ENCODE data around the gene TMEM233. TPM values are rescaled to one million over a fixed set of nuclear protein-coding genes. Genes with fewer than 3 reads are reported as not detected.
A peak's percentile ranks its signal among the peaks of the same experiment; 100 is the strongest.

The TMEM233 gene
- not detected for total RNA-seq

DNA sequence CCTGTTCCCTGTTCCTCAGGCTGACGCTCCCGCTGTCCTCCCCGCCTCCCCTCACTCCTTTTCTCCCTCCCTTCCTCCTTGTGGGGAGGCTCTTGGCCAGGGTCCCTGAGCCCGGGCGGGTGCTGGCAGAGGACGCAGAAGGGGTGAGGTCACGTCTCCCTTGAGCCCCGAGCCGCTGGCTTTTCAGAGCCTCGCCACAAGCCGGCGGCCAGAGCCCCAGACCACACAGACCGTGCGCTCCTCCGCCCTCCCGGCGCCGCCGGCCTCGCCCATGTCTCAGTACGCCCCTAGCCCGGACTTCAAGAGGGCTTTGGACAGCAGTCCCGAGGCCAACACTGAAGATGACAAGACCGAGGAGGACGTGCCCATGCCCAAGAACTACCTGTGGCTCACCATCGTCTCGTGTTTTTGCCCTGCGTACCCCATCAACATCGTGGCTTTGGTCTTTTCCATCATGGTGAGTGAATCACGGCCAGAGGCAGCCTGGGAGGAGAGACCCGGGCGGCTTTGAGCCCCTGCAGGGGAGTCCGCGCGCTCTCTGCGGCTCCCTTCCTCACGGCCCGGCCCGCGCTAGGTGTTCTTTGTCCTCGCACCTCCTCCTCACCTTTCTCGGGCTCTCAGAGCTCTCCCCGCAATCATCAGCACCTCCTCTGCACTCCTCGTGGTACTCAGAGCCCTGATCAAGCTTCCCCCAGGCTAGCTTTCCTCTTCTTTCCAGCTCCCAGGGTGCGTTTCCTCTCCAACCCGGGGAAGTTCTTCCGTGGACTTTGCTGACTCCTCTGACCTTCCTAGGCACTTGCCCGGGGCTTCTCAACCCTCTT lies at the start of gene TMEM233:
Gene TMEM233 (plus strand): TSS at position 197 of the 821 bp plus-strand sequence. CDS start 75 bp downstream, at position 272.
- DNase-seq (ENCODE audit: low spot score in 2 of 2) (no peak), ATAC-seq (no peak)
- no peak within 1 kb of the TSS for H3K27ac Mint-ChIP-seq
- peaks cover 9 to 12% of the 10 kb centered on the region in 2 donors for H3K36me3 Mint-ChIP-seq
- H3K9me3 Mint-ChIP-seq, result peaks cover 3 to 4% of the 10 kb centered on the region in 2 donors

DNA sequence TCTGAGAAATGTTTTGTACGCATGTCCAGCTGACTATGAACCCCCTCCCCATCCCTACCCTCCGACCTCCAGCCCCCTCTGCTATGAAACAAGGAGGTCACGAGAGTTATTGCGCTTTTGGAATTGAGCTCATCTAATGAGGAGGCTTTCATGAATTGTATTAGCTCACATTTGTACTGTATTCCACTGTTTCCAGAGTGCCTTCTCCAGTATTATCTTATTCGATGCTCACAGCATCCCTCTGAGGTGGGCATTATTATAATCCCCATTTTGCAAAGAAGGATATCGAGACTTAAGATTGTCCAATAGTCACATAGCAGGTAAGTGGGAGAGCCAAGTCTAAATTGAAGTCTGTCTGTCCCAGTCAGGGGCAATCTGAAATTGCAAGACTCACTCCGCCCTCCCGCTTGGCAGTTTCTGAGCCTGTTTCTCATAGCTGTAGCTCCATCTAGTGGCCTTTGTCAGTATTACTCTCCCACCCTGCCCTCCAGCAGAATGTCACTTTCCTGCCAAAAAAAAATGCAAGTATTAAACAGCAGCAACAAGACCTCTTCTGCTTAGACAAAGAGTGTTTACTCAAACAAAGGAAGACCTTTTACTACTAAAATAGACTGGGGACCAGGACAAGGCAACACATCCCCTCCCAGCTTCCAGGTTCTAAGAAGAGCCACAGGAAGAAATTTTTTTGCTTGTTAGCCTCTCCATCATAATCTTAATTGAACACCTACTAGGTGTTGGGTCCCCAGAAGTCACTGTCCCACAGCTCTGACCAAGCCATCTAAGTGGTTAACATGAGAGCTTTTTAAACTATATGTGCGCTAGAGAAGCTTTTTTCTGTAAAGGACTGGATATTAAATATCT lies 48.6 kb upstream of the TMEM233 start:
- ATAC-seq (peak in 1 of 2 donors; percentile 50), DNase-seq (ENCODE audit: low spot score in 2 of 2) (peak in 1 of 2 donors; percentile 66)
- H3K27ac Mint-ChIP-seq, result no peak overlapping the region
- H3K9me3 Mint-ChIP-seq, result no peaks in the 10 kb centered on the region
- no peaks in the 10 kb centered on the region for H3K36me3 Mint-ChIP-seq

DNA sequence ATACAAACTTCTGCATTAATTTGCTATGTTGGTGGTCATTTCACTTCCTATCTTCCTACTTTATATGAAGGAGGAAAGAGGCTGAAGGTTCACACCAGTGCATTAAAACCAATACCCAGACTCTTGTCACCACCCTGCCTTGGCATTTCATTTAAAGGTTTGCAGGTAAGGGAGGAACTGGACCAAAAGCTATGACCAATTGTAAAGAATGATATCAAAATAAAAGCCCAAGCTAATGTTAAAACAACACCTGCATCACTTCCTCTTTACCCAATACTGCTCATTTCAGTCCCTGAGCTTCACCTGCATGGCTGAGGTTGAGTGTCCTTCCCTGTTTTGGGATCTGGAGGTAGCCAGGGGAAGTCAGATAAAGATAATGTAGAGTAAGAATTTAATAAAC lies 47.2 kb upstream of the TMEM233 start:
- ATAC-seq (no peak), DNase-seq (ENCODE audit: low spot score in 2 of 2) (no peak)
- no peak overlapping the region for H3K27ac Mint-ChIP-seq
- no peaks in the 10 kb centered on the region for H3K9me3 Mint-ChIP-seq
- no peaks in the 10 kb centered on the region for H3K36me3 Mint-ChIP-seq

DNA sequence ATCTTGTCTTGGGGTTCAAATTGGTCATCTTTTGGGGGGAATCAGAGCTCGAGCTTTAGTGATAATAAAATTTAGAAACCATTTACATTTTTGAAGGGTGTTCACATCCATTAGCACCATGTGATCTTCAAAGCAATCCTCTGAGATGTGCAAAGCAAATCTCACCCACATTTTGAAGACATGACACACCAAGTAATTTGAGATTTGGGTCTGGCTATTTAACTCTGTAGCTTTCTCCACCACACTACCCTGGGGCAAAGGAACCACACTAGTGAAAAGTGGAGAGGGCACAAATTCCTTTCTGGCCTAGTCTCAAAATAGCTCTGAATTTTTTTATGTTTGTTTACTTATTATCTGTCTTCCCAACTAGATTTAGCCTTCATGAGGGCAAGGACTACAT lies 46.6 kb upstream of the TMEM233 start:
- Mint-ChIP-seq H3K9me3 (no peaks in the 10 kb centered on the region), H3K27ac (no peak overlapping the region), H3K36me3 (no peaks in the 10 kb centered on the region)
- DNase-seq (ENCODE audit: low spot score in 2 of 2) (no peak), ATAC-seq (no peak)

DNA sequence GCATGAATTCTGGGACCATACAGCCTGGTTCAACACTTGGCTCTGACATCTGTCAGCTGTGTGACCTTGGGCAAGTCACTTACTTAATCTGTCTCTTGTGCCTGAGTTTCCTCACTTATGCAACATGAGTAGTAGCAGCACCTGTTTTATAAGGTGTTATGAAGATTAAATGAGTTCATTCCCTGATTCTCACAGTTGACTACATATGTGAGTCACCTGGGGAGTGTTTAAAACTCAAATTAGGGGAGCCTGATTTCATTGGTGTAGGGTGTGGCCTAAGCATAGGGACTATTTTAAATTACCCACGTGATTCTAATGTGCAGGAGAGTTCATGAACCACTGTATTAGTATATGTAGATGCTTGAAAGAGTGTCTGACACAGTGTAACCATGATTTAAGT lies 36.7 kb upstream of the TMEM233 start:
- DNase-seq (ENCODE audit: low spot score in 2 of 2) (no peak), ATAC-seq (no peak)
- Mint-ChIP-seq H3K9me3 (peaks cover 3 to 4% of the 10 kb centered on the region in 2 donors), H3K27ac (no peak overlapping the region), H3K36me3 (no peaks in the 10 kb centered on the region)

DNA sequence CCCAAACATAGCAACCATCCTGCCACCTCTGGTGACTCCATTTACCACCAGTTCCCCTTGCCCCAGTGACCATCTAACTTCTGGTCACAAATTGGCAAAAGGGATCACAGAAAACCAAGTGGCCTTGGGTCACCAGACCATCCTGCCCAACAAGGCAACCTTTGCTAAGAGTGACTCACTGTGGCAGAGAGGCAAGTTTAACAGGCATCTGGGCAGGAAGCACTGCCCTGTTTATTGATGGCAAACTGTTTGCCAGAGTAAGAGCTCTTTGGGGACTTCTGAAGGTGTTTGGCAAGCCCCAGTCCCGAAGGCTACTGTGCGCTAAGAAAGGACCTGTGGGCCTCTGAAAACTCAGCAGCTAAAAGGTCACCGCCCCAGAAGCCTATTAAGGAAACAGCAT lies 28.2 kb upstream of the TMEM233 start:
- H3K36me3 Mint-ChIP-seq, result no peaks in the 10 kb centered on the region
- ATAC-seq (no peak), DNase-seq (ENCODE audit: low spot score in 2 of 2) (no peak)
- H3K9me3 Mint-ChIP-seq, result no peaks in the 10 kb centered on the region
- H3K27ac Mint-ChIP-seq, result no peak overlapping the region

DNA sequence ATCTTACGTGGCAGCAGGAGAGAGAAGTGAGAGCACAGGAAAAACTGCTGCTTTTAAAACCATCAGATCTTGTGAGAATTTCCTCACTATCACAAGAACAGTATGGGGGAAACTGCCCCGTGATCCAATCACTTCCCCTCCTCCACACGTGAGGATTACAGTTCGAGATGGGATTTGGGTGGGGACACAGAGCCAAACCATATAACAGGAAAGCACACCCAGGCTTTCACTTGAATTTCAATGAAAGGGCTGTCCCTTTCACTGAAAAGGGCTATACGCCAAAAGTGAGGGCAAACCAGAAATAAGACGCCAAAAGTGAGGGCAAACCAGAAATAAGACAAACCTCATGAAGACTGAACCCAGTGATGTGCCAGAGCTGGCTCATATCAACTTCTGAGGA lies 22.8 kb upstream of the TMEM233 start:
- DNase-seq (ENCODE audit: low spot score in 2 of 2), result no peak
- Mint-ChIP-seq H3K36me3 (no peaks in the 10 kb centered on the region), H3K9me3 (no peaks in the 10 kb centered on the region), H3K27ac (no peak overlapping the region)
- no peak for ATAC-seq

DNA sequence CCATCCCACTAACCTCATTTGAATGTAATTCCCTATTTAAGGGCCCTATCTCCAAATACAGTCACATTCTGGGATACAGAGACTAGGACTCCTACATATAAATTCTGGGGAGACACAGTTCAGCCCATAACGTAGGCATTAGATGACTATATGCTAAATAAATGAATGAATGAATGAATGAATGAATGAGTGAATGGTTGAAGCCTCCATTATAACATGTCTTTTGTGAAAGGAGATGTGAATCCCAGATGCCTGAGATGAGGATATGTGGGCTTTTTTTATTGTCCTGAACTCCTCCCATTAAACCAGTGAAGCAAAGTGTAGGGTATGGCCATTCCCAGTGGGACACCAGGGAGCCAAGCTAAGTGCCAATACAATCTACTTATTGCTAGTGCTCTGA lies 20.5 kb upstream of the TMEM233 start:
- no peak overlapping the region for H3K27ac Mint-ChIP-seq
- ATAC-seq (no peak), DNase-seq (ENCODE audit: low spot score in 2 of 2) (no peak)
- no peaks in the 10 kb centered on the region for H3K9me3 Mint-ChIP-seq
- H3K36me3 Mint-ChIP-seq, result no peaks in the 10 kb centered on the region

DNA sequence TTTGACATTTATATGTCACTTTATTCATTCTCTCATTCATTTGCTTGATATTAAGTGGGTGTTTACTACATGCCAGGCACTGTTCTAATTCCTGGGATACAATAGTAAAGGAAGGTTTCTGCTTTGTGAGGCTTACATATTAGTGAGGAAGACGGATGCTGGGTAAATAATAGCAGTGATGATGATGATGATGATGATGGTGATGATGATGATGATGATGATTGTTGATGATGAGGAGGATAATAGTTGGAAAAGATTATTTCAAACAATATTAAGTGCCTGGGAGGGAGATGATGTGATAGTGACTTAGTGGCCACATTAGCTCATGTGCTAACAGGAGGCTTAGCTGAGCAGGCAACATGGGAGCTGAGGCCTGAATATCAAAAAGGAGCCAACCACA lies 19.3 kb upstream of the TMEM233 start:
- DNase-seq (ENCODE audit: low spot score in 2 of 2) (no peak), ATAC-seq (no peak)
- no peaks in the 10 kb centered on the region for H3K9me3 Mint-ChIP-seq
- no peaks in the 10 kb centered on the region for H3K36me3 Mint-ChIP-seq
- no peak overlapping the region for H3K27ac Mint-ChIP-seq

DNA sequence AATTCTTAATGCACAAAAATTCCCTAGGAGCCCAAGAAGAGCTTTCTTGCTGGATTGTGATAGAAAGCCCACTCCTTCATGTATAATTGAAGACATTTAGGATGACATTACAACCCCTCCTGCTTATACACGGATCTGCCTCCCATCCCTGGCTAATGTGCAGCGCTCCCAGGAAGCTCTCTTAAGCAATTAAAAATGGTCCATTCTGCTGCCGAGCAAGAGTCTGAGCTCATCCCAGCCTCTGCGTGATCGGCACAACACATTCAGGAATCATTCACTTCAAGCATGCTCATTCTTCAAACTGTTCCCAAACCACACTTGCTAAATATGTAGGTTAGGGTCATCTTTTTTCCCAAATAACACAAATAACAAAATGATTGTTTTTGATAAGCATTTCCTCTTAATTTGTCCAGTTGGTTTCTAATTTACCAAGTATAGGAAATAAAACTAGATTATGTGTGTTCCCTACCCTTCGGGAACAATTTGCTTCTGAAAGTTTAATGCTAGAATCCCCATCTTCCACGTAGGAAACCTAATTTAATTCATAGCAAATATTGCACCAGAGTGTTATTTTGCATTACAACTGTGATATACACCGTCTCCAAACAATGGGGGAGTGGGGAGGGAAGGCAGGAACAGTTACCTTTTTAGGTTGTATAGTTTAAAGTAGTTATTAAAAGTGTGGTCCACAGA lies 17.3 kb upstream of the TMEM233 start:
- ATAC-seq (no peak), DNase-seq (ENCODE audit: low spot score in 2 of 2) (no peak)
- Mint-ChIP-seq H3K27ac (no peak overlapping the region), H3K36me3 (no peaks in the 10 kb centered on the region), H3K9me3 (no peaks in the 10 kb centered on the region)

DNA sequence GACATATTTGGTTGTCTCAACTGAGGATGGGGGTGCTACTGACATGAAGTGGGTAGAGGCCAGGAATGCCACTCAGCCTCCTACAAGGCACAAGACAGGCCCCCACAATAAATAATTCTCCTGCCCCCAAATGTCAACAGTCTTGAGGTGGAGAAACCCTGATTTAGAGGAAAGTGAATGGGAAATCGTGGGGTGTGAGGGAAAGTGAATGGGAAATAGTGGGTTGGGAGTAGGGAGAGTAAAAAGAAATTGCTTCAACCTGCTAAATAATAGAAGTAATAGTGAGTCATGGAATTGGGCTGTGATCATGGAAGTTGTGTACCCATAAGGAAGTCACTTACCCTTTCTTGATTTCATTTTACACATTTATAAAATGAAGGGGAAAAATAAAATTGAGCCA lies 16.7 kb upstream of the TMEM233 start:
- DNase-seq (ENCODE audit: low spot score in 2 of 2), result no peak
- H3K36me3 Mint-ChIP-seq, result no peaks in the 10 kb centered on the region

DNA sequence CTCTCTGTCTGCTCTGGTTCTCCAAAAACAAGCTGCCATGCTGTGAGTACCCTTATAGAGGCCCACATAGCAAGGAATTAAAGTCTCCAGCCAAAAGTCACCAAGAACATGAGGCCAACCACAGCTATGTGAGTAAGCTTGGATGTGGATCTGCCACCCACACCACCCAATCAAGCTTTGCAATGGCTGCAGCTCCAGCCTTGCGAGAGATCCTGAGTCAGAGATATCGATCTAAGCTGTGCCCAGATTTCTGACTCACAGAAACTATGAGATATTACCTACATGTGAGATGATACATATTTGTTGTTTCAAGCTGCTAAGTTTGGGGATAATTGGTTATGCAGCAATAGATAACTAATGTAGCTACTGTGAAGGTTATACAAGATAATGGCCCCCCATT lies 15.5 kb upstream of the TMEM233 start:
- peak; percentile 67 to 86 for ATAC-seq
- Mint-ChIP-seq H3K9me3 (peaks cover 0 to 4% of the 10 kb centered on the region in 2 donors), H3K36me3 (no peaks in the 10 kb centered on the region), H3K27ac (no peak overlapping the region)
- DNase-seq (ENCODE audit: low spot score in 2 of 2), result no peak

More for the DNA sequence above, 16.7 kb upstream of the TMEM233 start:
- ATAC-seq, result no peak
- Mint-ChIP-seq H3K9me3 (no peaks in the 10 kb centered on the region), H3K27ac (no peak overlapping the region)

DNA sequence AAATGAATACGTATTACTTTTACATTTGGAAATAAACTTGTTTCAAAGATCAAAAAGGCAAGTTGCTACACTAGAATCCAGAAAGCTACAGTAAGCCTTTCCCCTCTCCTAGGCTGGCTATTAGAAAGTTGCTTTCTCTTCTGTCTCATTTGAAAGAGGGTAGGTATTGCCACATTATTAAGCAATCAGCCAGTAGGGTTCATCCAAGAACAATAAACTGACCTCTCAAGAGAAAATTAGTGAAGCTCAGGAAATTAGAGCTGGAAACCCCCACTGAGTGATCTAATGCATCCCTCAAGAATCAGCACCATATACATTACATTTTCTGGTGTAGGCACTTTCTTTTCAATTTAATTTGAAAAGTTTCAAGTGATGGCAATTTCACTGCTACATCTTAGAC lies 4.5 kb upstream of the TMEM233 start:
- Mint-ChIP-seq H3K9me3 (no peaks in the 10 kb centered on the region), H3K36me3 (peaks cover 0 to 2% of the 10 kb centered on the region in 2 donors), H3K27ac (no peak overlapping the region)
- no peak for ATAC-seq
- DNase-seq (ENCODE audit: low spot score in 2 of 2), result no peak

DNA sequence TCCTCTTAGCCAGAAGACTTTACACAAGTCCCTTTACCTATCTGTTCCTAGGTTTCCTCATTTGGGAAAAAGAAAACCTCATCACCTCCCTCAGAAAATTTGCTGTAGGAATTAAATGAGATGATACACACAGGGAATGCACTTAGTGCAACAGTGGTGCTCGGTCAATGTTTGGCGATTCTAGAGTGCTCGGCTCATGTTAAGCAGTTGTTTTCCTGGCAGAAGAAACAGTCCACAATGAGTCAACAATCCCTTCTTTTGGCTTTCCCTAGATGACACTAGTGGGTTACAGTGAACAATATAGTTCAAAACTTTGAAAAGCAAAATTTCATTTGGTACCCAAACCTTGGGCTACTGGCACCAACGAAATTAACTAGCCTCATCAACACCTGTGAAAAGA lies 3.9 kb upstream of the TMEM233 start:
- Mint-ChIP-seq H3K9me3 (no peaks in the 10 kb centered on the region), H3K27ac (no peak overlapping the region), H3K36me3 (peaks cover 0 to 7% of the 10 kb centered on the region in 2 donors)
- no peak for DNase-seq (ENCODE audit: low spot score in 2 of 2)
- no peak for ATAC-seq

DNA sequence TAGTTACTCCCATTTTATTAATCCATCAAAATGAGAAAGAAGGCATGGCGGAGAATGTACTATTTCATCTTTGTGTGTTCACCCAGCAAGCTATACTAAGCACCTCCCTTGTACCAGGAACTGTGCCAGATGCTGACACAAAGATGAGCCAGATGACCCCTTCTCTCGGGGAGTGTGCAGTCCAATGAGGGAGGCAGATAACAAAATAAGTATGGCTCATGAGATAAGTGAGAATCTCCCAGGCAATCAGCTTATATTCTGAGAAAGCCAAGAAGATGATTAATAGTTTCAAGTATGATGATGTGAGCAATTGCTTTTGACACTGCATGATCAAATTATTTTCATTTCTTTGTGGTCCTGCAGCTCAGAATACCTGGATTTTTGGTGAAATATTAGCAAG lies 1.3 kb upstream of the TMEM233 start:
- peak in 1 of 2 donors; percentile 28 for ATAC-seq
- Mint-ChIP-seq H3K9me3 (peaks cover 3 to 4% of the 10 kb centered on the region in 2 donors), H3K36me3 (peaks cover 9 to 12% of the 10 kb centered on the region in 2 donors), H3K27ac (no peak overlapping the region)
- no peak for DNase-seq (ENCODE audit: low spot score in 2 of 2)

DNA sequence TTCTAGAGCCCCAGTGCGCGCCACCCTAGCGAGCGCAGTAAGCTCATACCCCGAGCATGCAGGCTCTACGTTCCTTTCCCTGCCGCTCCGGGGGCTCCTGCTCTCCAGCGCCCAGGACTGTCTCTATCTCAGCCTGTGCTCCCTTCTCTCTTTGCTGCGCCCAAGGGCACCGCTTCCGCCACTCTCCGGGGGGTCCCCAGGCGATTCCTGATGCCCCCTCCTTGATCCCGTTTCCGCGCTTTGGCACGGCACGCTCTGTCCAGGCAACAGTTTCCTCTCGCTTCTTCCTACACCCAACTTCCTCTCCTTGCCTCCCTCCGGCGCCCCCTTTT lies 791 bp downstream of the TMEM233 start:
- Mint-ChIP-seq H3K27ac (no peak overlapping the region), H3K9me3 (peaks cover 3 to 4% of the 10 kb centered on the region in 2 donors), H3K36me3 (peaks cover 9 to 12% of the 10 kb centered on the region in 2 donors)
- no peak for ATAC-seq
- DNase-seq (ENCODE audit: low spot score in 2 of 2), result no peak
